Choroid plexus epithelial cell (primary cell): ENCODE results near the gene ZNF688.

Experiments used
- DNase-seq: peaks from one replicate; pipeline ENCODE4 v3.0.0-alpha.2; 2010; ENCODE audit warnings: low read depth
- H3K4me3 ChIP-seq: 2 replicates; pipeline ENCODE4 v1.5.1; 2011; ENCODE audit warnings: low read depth, mild to moderate bottlenecking, control low read depth, low read length, moderate library complexity
- CTCF ChIP-seq: conservative IDR thresholded peaks from 2 replicates; pipeline ENCODE4 v1.5.1; 2011; ENCODE audit warnings: low read depth, mild to moderate bottlenecking, control low read depth, inconsistent platforms, low read length, moderate library complexity

Gene ZNF688

GRCh38 chr16:30530163-30531037 is 41.1 kb downstream of the ZNF688 start:
- no peak for TF ChIP-seq CTCF
- DNase-seq, result no peak
- no peak overlapping the region for H3K4me3 ChIP-seq

GRCh38 chr16:30528799-30529457 is 42.6 kb downstream of the ZNF688 start:
- no peak overlapping the region for H3K4me3 ChIP-seq
- DNase-seq, result no peak
- TF ChIP-seq CTCF, result no peak

- no peak for TF ChIP-seq CTCF
- no peak for DNase-seq
- peak overlapping the region; percentile 34 for H3K4me3 ChIP-seq
Measured at GRCh38 chr16:30527635-30528178, 43.8 kb downstream of the ZNF688 start.

- peak; percentile 99 for DNase-seq
- TF ChIP-seq CTCF, result peak; percentile 33
- peak overlapping the region; percentile 88 for H3K4me3 ChIP-seq
Measured at GRCh38 chr16:30526823-30527634, 44.5 kb downstream of the ZNF688 start.

GRCh38 chr16:30526137-30526822 is 45.2 kb downstream of the ZNF688 start, which contains the start of gene ZNF768:
Gene ZNF768 (minus strand): TSS chr16:30526566. CDS start chr16:30526413, 153 bp downstream.
- no peak for TF ChIP-seq CTCF
- peak within 1 kb of the TSS; percentile 88 for H3K4me3 ChIP-seq
- peak; percentile 30 for DNase-seq

GRCh38 chr16:30525844-30526136 is 45.7 kb downstream of the ZNF688 start:
- H3K4me3 ChIP-seq, result peak overlapping the region; percentile 88
- no peak for TF ChIP-seq CTCF

More at GRCh38 chr16:30525844-30526136, 45.7 kb downstream of the ZNF688 start:
- no peak for DNase-seq
